C4-2B (cell line): ENCODE results near the gene THSD7B.

ENCODE experiments used
- CTCF ChIP-seq: fragments of 450-650 bp; conservative IDR thresholded peaks from 2 replicates; pipeline ENCODE4 v1.5.1; 2017; ENCODE audit warnings: mild to moderate bottlenecking
- ZFX ChIP-seq: fragments of 450-650 bp; IDR thresholded peaks from 2 replicates; pipeline ENCODE4 v1.6.1; 2017

DNA sequence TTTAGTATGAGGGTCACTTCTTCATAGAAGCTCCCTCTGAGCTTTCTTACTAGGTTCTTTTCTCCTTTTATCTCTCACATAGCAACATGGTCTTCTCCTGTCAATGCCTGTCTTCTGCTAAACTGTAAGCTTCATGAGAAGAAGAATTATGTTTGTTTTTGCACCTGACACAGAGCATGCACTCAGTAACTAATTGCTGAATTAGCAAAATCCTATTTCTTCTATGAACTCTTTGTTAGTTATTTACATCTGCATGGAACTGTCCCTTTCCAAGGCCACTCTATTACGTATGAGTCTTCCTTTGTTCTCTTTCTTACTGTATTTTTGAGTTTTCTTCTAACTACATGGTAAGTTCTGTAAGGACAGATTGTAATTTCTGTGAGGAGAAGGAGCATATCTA lies 63.4 kb downstream of the THSD7B start:
- no peak for TF ChIP-seq CTCF
- TF ChIP-seq ZFX: no peak
